H1 (cell line): Measurements from ENCODE around the gene ARHGAP22. TPM values are rescaled to one million over a fixed set of nuclear protein-coding genes. Genes with fewer than 3 reads are reported as not detected.

Experiments used
- CTCF ChIA-PET: fragments of 300-600 bp; sonication (Branson Sonifier 250); formaldehyde crosslinking; loops from one replicate; lab custom pipeline; 2021; ENCODE audit not compliant: partially characterized antibody; lab: Charles Lee
- POLR2A ChIA-PET: fragments of 300-600 bp; sonication (Branson Sonifier 250); formaldehyde crosslinking; loops from one replicate; lab custom pipeline; 2021; ENCODE audit warnings: inconsistent platforms; ENCODE audit not compliant: partially characterized antibody; lab: Charles Lee
- DNase-seq, 2 experiments: peaks; one replicate each; pipeline versions ENCODE4 v3.0.0 to v3.0.0-alpha.2; 2010 to 2022; ENCODE audit warnings: low spot score in 2 of 2, low read depth in 1 of 2, mixed read lengths in 1 of 2
- FAIRE-seq: peaks from 2 replicates; lab custom pipeline; 2011; peaks lifted over from hg19 to GRCh38; lab: Jason Lieb, UNC
- H2AFZ ChIP-seq: 2 replicates; pipeline ENCODE4 v1.8.1; 2012; ENCODE audit warnings: low read length, inconsistent platforms
- H2AK5ac ChIP-seq: 2 replicates; pipeline ENCODE4 v1.6.1; 2013; ENCODE audit warnings: low read depth, low read length
- H2BK120ac ChIP-seq: replicated peaks from 2 replicates; pipeline ENCODE3; 2013; ENCODE audit warnings: low read depth, low read length, inconsistent platforms
- H2BK12ac ChIP-seq: 2 replicates; pipeline ENCODE4 v1.6.1; 2013; ENCODE audit warnings: low read depth, low read length
- H2BK15ac ChIP-seq: 2 replicates; pipeline ENCODE4 v1.6.1; 2013; ENCODE audit warnings: low read length
- H2BK20ac ChIP-seq: 2 replicates; pipeline ENCODE4 v1.6.1; 2013; ENCODE audit warnings: low read length
- H2BK5ac ChIP-seq: 2 replicates; pipeline ENCODE4 v1.6.1; 2013; ENCODE audit warnings: low read depth, low read length
- H3K14ac ChIP-seq: 2 replicates; pipeline ENCODE4 v1.6.1; 2013; ENCODE audit warnings: inconsistent platforms; ENCODE audit not compliant: insufficient read length
- H3K18ac ChIP-seq: 2 replicates; pipeline ENCODE4 v1.6.1; 2013; ENCODE audit warnings: low read length; ENCODE audit errors: extremely low read depth
- H3K23ac ChIP-seq: 2 replicates; pipeline ENCODE4 v1.6.1; 2013; ENCODE audit warnings: inconsistent platforms; ENCODE audit not compliant: insufficient read length
- H3K23me2 ChIP-seq: 2 replicates; pipeline ENCODE4 v1.6.1; 2013; ENCODE audit warnings: low read depth, low read length
- H3K27ac ChIP-seq: 2 replicates; pipeline ENCODE4 v1.6.1; 2011; ENCODE audit warnings: low read depth, low read length, inconsistent platforms
- H3K27me3 ChIP-seq, 4 experiments: replicated peaks in 1 of 4; 1 replicate in 1 of 4; 2 replicates in 3 of 4; pipeline versions ENCODE4 v1.6.1 to v1.8.1; 2011 to 2013; ENCODE audit warnings: low read length in 3 of 4, mild to moderate bottlenecking in 3 of 4, inconsistent platforms in 2 of 4, mixed read lengths in 2 of 4, moderate library complexity in 1 of 4; ENCODE audit not compliant: control insufficient read depth in 3 of 4, insufficient read depth in 3 of 4; ENCODE audit errors: extremely low read depth in 1 of 4
- H3K36me3 ChIP-seq, 4 experiments: 2 replicates each; pipeline versions ENCODE4 v1.6.1 to v1.8.1; 2011 to 2013; ENCODE audit warnings: mild to moderate bottlenecking in 4 of 4, low read length in 3 of 4, moderate library complexity in 2 of 4, control low read depth in 1 of 4, inconsistent platforms in 1 of 4; ENCODE audit not compliant: insufficient read depth in 4 of 4, control insufficient read depth in 2 of 4
- H3K4ac ChIP-seq: replicated peaks from 2 replicates; pipeline ENCODE3; 2013; ENCODE audit warnings: low read length, low read depth, mixed read lengths, inconsistent platforms; ENCODE audit not compliant: insufficient read length
- H3K4me1 ChIP-seq, 4 experiments: replicated peaks in 1 of 4; 1 replicate in 1 of 4; 2 replicates in 3 of 4; pipeline versions ENCODE4 v1.6.1 to v1.8.1; 2011 to 2013; ENCODE audit warnings: low read length in 3 of 4, inconsistent platforms in 2 of 4, mixed read lengths in 1 of 4; ENCODE audit not compliant: insufficient read depth in 4 of 4, control insufficient read depth in 3 of 4
- H3K4me2 ChIP-seq, 2 experiments: 2 replicates each; pipeline versions ENCODE4 v1.6.1 to v1.8.1; 2011 to 2013; ENCODE audit warnings: low read depth in 2 of 2, low read length in 2 of 2, control low read depth in 1 of 2, inconsistent platforms in 1 of 2, mild to moderate bottlenecking in 1 of 2; ENCODE audit not compliant: insufficient read depth in 1 of 2
- H3K4me3 ChIP-seq, 4 experiments: fragments of 200-600, 300-600 bp in 1 of 4; sonication (generic), shearing (Covaris generic), sonication (Bioruptor Twin) in 1 of 4; 2 replicates each; pipeline versions ENCODE4 v1.5.1 to v1.8.1; 2011 to 2016; ENCODE audit warnings: low read length in 4 of 4, low read depth in 3 of 4, control low read depth in 2 of 4, inconsistent platforms in 2 of 4, mild to moderate bottlenecking in 2 of 4, mixed read lengths in 1 of 4, moderate library complexity in 1 of 4; ENCODE audit not compliant: insufficient read depth in 2 of 4; ENCODE audit errors: extremely low read depth in 1 of 4
- H3K56ac ChIP-seq: replicated peaks from 2 replicates; pipeline ENCODE3; 2013; ENCODE audit warnings: low read depth, mild to moderate bottlenecking, mixed read lengths, low read length, inconsistent platforms; ENCODE audit not compliant: insufficient read length
- H3K79me1 ChIP-seq: 2 replicates; pipeline ENCODE4 v1.6.1; 2013; ENCODE audit warnings: low read depth, low read length, control low read depth
- H3K79me2 ChIP-seq, 2 experiments: 2 replicates each; pipeline versions ENCODE4 v1.6.1 to v1.8.1; 2012 to 2013; ENCODE audit warnings: low read length in 2 of 2, mild to moderate bottlenecking in 2 of 2, inconsistent platforms in 1 of 2; ENCODE audit not compliant: insufficient read depth in 2 of 2, control insufficient read depth in 1 of 2
- H3K9ac ChIP-seq, 4 experiments: replicated peaks in 1 of 4; 1 replicate in 1 of 4; 2 replicates in 3 of 4; pipeline versions ENCODE4 v1.6.1 to v1.8.1; 2011 to 2013; ENCODE audit warnings: low read depth in 3 of 4, low read length in 3 of 4, control low read depth in 2 of 4, mild to moderate bottlenecking in 2 of 4, moderate library complexity in 2 of 4, inconsistent platforms in 1 of 4; ENCODE audit errors: extremely low read depth in 1 of 4
- H3K9me3 ChIP-seq, 2 experiments: 2 replicates each; pipeline versions ENCODE4 v1.6.1 to v1.8.1; 2012 to 2013; ENCODE audit warnings: mild to moderate bottlenecking in 2 of 2, moderate library complexity in 2 of 2, control low read depth in 1 of 2, inconsistent platforms in 1 of 2, low read depth in 1 of 2, low read length in 1 of 2, mixed read lengths in 1 of 2; ENCODE audit not compliant: insufficient read depth in 2 of 2
- H4K20me1 ChIP-seq, 2 experiments: replicated peaks in 1 of 2; 2 replicates each; pipeline versions ENCODE3 to v1.8.1; 2011 to 2013; ENCODE audit warnings: inconsistent platforms in 2 of 2, low read length in 2 of 2, mild to moderate bottlenecking in 1 of 2; ENCODE audit not compliant: insufficient read depth in 2 of 2, control insufficient read depth in 1 of 2
- H4K5ac ChIP-seq: 2 replicates; pipeline ENCODE4 v1.6.1; 2013; ENCODE audit warnings: low read length, low read depth, mixed read lengths, inconsistent platforms; ENCODE audit not compliant: insufficient read length
- H4K8ac ChIP-seq: 2 replicates; pipeline ENCODE4 v1.8.0; 2013; ENCODE audit warnings: mild to moderate bottlenecking, moderate library complexity, low read length, inconsistent platforms; ENCODE audit not compliant: insufficient read depth; ENCODE audit errors: extremely low read depth
- H4K91ac ChIP-seq: replicated peaks from 2 replicates; pipeline ENCODE3; 2013; ENCODE audit warnings: low read length, mixed read lengths, inconsistent platforms; ENCODE audit not compliant: insufficient read length
- ASH2L ChIP-seq: fragments of 200-600, 300-600 bp; sonication (generic); IDR thresholded peaks from one replicate; pipeline ENCODE4 v1.7.1; 2017; ENCODE audit warnings: low read length
- BRCA1 ChIP-seq: IDR thresholded peaks from 2 replicates; pipeline ENCODE4 v1.6.1; 2012; ENCODE audit warnings: low read depth, low read length, improper control_type of control experiment
- CTBP2 ChIP-seq: IDR thresholded peaks from 2 replicates; pipeline ENCODE4 v1.7.0; 2011; ENCODE audit warnings: borderline replicate concordance, mild to moderate bottlenecking, moderate library complexity, mixed read lengths, low read length; ENCODE audit not compliant: insufficient read depth, insufficient read length
- JUN ChIP-seq: IDR thresholded peaks from 2 replicates; pipeline ENCODE4 v1.6.1; 2011; ENCODE audit warnings: low read depth, mild to moderate bottlenecking, improper control_type of control experiment, low read length
- KDM4A ChIP-seq: IDR thresholded peaks from one replicate; pipeline ENCODE4 v1.7.1; 2012; ENCODE audit warnings: low read depth, mild to moderate bottlenecking, moderate library complexity, low read length, inconsistent platforms; ENCODE audit not compliant: severe bottlenecking
- PHF8 ChIP-seq: fragments of 200-600 bp; sonication (generic); conservative IDR thresholded peaks from 2 replicates; pipeline ENCODE4 v1.7.1; 2012; ENCODE audit warnings: low read depth, mild to moderate bottlenecking, inconsistent platforms, low read length, moderate library complexity
- POLR2A ChIP-seq, 2 experiments: IDR thresholded peaks; 1 replicate in 1 of 2; 2 replicates in 1 of 2; pipeline ENCODE4 v1.6.1; 2011; ENCODE audit warnings: low read depth in 2 of 2, low read length in 2 of 2, mild to moderate bottlenecking in 2 of 2; ENCODE audit errors: control extremely low read depth in 1 of 2
- POLR2AphosphoS5 ChIP-seq: IDR thresholded peaks from 2 replicates; pipeline ENCODE4 v1.6.1; 2011; ENCODE audit warnings: low read depth, low read length
- SIN3A ChIP-seq, 2 experiments: IDR thresholded peaks in 1 of 2; conservative IDR thresholded peaks in 1 of 2; 2 replicates each; pipeline ENCODE4 v1.6.1; 2011 to 2012; ENCODE audit warnings: low read length in 2 of 2, improper control_type of control experiment in 1 of 2, low read depth in 1 of 2, mild to moderate bottlenecking in 1 of 2
- YY1 ChIP-seq: IDR thresholded peaks from 2 replicates; pipeline ENCODE4 v1.6.1; 2011; ENCODE audit warnings: low read depth, mild to moderate bottlenecking, low read length
- WGBS, 2 experiments: shearing (Covaris generic) in 1 of 2; methylation state at CpG; one replicate each; pipeline versions ENCODE4 v1.1.6 to v1.1.7; 2013 to 2015; ENCODE audit warnings: low lambda C conversion rate in 2 of 2, mixed read lengths in 2 of 2, inconsistent platforms in 1 of 2, low coverage in 1 of 2, missing lambda C conversion rate in 1 of 2; ENCODE audit not compliant: insufficient replicate concordance in 2 of 2, insufficient coverage in 1 of 2, insufficient read length in 1 of 2; ENCODE audit errors: extremely low coverage in 1 of 2, missing lambda C conversion rate in 1 of 2; 5-methylcytosine and 5-hydroxymethylcytosine counted together
- polyA plus RNA-seq, 7 experiments: library from polyadenylated mRNA; depleted of rRNA in 3 of 7; stranded (reverse) in 5 of 7; unstranded in 2 of 7; fragments of >200 nt in 5 of 7; fragments of 200-250 nt in 2 of 7; gene quantifications; 1 replicate in 5 of 7; 2 replicates in 1 of 7; 4 replicates in 1 of 7; pipeline versions ENCODE4 v1.2.1 to v1.2.3, GENCODE V29; 2011 to 2013; ENCODE audit warnings: missing spikeins in 2 of 7, mixed read lengths in 2 of 7
- total RNA-seq: library from RNA; stranded (reverse); fragmentation: NEBNext Ultra II Directional; extraction: Animal tissue kit (Norgen Biotek cat#: 25700); gene quantifications from 2 replicates; pipeline ENCODE4 v1.2.1, GENCODE V29; 2021

ARHGAP22 gene
- total and polyA plus RNA-seq, 2 of the 8 experiments (the other 6 are each of a cell fraction or from before 2014, with no cell fraction given), result 3.6 to 11.2 TPM

DNA sequence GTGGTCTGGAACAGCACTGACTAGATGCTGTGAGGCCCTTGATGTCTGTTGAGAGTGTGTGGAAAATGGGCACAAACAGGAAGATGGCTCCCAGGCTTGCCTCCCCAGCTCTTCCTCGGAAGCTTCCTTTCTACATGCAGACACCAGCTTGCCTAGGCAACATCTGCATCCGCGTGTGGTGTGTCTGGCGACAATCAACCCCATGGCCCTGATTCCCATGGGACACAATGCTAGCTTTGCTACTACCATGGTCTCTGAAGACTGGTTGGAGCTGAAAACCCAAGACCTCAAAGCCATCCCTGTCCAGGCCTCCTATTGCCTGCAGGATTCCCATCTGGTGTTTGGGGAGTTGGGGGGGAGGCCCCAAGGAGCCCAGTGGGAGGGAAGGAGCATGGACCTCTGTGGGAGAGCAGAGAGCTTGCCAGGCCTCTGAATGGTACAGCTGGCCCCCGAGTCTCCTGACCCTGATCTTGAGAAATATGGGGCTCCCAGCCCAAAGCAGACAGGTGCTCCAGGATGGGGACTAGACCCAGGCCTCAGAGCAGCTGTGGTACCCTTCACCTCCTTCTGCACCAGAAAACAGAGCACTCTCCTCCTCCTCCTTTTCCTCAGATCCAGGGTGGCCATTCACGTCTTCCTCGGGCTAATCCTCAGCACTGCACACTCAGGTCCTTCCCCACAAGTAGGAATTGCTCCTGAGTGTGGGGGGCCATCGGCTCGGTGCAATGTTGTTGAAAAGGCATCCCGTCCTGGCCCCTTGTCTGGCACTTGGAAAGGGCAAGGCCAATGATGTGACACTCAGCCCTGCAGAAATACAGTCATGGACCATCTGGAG lies 57.6 kb downstream of the ARHGAP22 start:
- no peak for FAIRE-seq

More for the DNA sequence above, 57.6 kb downstream of the ARHGAP22 start:
- POLR2A ChIA-PET, result interaction anchor here (1.2 kb wide), 1 partner anchor 14 kb away, joined by 3 read pairs; no protein-coding TSS in a partner anchor
- no peak overlapping the region for H4K8ac ChIP-seq
- no peaks in the 10 kb centered on the region for H3K79me2 ChIP-seq
- H2BK20ac ChIP-seq, result no peak overlapping the region
- peak in 1 of 2 experiments; percentile 27 for DNase-seq
- no peak overlapping the region for H3K4me2 ChIP-seq
- WGBS, 2 experiments, result 93% methylated on average over 10 of the region's 10 CpGs; no CpG with 5 or more reads in 1 of the 2 experiments
- H3K4ac ChIP-seq, result no peak overlapping the region
- H3K27me3 ChIP-seq, result no peaks in the 10 kb centered on the region; a peak in 1 of 7 replicates
- H4K91ac ChIP-seq, result no peak overlapping the region
- no peak overlapping the region for H2BK5ac ChIP-seq
- no peaks in the 10 kb centered on the region for H4K20me1 ChIP-seq
- TF ChIP-seq CTBP2 (no peak), ASH2L (no peak), YY1 (no peak), KDM4A (no peak), POLR2A (IDR thresholded peaks at IDR 0.05; ENCODE audit: control extremely low read depth in 1 of 2, low read depth in 2 of 2, low read length in 2 of 2) (no peak), JUN (no peak), PHF8 (no peak), SIN3A (conservative IDR thresholded peaks at IDR 0.05 in 1 of 2, IDR thresholded peaks at IDR 0.05 in 1 of 2; ENCODE audit: low read depth in 1 of 2, low read length in 2 of 2) (no peak), BRCA1 (no peak), POLR2AphosphoS5 (no peak)
- no peak overlapping the region for H2AK5ac ChIP-seq
- H4K5ac ChIP-seq, result no peak overlapping the region
- H3K79me1 ChIP-seq, result no peaks in the 10 kb centered on the region
- no peak overlapping the region for H3K9ac ChIP-seq
- H3K18ac ChIP-seq, result no peak overlapping the region
- H3K27ac ChIP-seq, result no peak overlapping the region
- peaks cover 0 to 11% (median 6%) of the 10 kb centered on the region in 4 experiments; a peak in 5 of 7 replicates for H3K4me1 ChIP-seq
- H3K9me3 ChIP-seq, result no peaks in the 10 kb centered on the region; a peak in 1 of 4 replicates
- CTCF ChIA-PET, result interaction anchor here (0.6 to 10.2 kb wide), 12 partner anchors 10 to 110 kb away, joined by 3 to 127 read pairs (median 4); no protein-coding TSS in a partner anchor
- no peak overlapping the region for H3K14ac ChIP-seq
- H3K56ac ChIP-seq, result no peak overlapping the region
- no peak overlapping the region for H2BK120ac ChIP-seq
- H2AFZ ChIP-seq, result no peak overlapping the region
- H3K23me2 ChIP-seq, result no peaks in the 10 kb centered on the region; the same call in 1 of the 2 replicates
- no peaks in the 10 kb centered on the region for H3K36me3 ChIP-seq
- no peak overlapping the region for H3K4me3 ChIP-seq
- H2BK12ac ChIP-seq, result peak overlapping the region; percentile 4; the same call in 1 of the 2 replicates
- H2BK15ac ChIP-seq, result no peak overlapping the region; the same call in 1 of the 2 replicates
- no peak overlapping the region for H3K23ac ChIP-seq
